HG03196 (cell line): ENCODE results near the gene CDH10.

ENCODE experiments used
- ATAC-seq: cut with Tn5 transposase; IDR thresholded peaks from one replicate; pipeline ENCODE4 v1.9.1; 2021; ENCODE audit not compliant: unreplicated experiment

Gene CDH10

DNA sequence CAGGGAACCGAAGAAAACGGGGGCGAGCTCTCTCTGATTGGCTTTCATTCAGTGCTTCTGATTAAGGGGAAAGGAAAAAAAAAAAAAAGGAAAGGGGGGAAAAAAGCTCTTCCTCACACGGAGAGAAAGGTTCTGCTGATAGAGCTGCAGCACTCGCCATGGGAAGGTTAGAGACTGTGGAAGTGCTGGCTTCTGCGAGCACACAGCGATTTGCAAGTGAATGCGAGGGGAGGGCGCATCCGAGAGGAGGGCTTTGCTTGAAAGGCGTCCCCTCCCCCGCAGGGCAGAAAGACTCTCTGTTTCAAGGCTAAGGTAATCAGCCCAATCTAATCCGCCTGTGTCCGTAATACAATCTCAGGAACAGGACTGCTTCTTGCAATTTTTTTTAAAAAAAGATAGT is at the start of gene CDH10:
Gene CDH10 (minus strand): TSS at position 218 of the 400 bp plus-strand sequence. CDS start 51,488 bp downstream, outside the sequence.
- ATAC-seq = no peak

DNA sequence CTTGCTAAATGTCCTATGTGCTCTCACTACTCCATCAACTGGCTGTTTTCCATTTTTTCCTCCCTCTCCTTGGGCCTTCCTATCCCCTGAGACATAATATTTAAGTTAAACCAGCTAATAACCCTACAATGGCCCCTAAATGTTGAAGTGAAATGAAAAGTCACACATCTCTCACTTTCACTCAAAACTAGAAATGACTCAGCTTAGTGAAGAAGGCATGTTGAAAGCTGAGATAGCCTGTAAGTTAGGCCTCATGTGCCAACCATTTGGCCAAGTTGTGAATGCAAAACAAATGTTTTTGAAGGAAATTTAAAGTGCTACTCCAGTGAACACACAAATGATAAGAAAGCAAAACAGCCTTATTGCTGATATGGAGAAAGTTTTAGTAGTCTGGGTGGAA is 48.8 kb upstream of the CDH10 start:
- no peak for ATAC-seq

DNA sequence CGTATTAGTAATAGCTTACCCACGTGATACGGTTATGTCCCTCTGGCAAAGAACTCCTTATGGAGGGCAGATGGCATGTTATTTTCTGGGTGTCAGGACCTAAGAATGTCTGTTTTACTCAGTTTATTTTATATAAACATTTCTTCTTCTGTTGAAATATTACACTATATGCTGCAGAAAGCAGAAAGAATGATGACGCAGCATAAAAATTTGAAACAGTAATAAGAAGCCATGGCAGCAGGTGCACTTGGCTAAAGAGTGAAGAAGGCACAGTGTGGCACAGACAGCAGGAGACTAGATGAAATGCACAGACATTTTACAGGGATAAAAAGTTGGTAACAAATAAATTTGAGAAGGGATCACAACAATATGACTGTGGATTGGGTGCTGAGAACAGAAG is 46.3 kb upstream of the CDH10 start:
- ATAC-seq = no peak

DNA sequence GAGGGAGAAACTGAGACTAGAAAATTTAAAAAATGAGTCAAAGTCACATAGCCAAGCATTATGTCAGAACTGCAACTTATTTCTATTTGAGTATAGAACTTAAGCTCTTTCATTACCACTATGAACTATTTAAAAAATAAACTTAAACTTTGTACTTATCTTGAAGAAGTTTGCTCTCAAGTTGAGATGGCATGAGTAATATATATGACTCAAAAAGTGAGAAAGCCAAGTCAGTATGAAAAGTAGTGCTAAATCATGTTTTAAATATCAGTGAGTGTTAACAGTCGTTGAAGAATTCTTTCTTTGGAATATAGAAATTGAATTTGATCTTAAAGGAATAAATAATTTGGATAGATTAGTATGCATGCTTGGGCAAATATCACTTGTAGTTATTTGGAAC is 36.3 kb upstream of the CDH10 start:
- ATAC-seq = no peak

DNA sequence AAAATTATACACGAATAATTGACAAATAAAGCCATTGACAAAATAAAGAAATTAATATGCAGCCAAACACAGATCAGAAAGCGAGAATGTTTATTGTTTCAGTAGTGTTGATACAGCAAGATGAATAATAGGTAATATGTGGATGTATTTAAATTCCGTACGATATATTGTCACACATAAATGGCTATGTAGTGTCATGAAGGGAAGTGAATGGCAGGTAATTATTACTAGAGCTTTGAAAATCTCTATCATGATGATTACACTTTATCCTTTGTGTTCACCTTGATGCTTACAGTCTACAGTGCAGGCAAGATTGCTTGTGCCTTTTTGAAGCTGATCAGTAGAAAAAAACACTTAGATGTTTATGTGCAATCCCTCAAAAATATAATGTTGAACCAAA is 23.3 kb upstream of the CDH10 start:
- ATAC-seq = no peak

DNA sequence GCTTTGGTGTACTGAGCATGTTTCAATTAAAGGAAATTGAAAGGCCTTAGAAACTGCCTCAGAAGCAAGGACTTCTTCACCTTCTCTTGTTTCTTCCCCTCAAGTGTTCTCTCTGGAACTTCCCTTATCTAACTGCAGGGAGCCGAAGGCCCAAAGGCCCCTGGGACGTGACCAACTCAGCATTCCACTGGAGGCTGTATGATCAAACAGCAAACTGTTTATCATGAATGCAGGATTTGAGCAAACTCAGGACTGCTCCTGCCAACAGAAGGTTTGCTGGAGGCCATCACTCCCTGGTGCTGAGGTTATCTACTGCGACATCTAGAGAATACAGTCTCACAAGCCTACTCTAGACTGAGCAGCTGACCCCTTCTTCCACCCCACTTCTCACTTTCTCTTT is 4.8 kb upstream of the CDH10 start:
- no peak for ATAC-seq

DNA sequence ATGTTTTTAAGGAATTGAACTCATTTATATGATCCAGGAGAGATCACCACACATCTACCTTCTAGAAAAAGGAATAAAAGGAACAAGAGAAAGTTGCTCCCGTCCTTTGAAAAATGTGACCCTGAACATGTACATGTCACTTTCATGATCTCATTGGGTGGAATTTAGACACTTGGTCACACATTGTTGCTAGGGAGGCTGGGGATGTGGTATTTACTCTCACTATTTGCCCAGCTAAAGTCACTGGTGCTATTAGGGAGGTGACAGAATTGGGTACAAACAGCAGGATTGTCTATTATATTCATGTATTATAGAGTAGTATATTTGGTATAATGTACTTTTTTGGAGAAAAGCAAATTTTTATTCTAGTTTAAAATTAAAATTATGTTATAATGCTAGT is 2.1 kb upstream of the CDH10 start:
- ATAC-seq = no peak

DNA sequence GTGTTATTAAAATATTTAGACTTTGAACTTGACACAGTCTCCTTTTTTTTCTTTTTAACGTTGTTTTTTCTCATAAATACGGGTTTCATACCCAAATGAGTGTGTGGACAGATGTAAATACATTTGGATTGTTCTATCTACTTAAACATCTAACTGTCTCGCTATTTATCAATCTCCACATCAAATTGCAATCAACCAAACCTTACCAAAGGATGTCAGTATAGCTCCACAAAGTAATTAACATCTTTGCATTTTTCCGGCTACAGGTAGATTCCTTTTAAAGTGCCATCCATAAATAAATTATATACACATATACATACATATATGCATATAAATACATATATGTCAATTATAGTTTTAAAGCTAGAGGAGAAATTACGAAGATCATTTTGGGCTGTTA is 705 bp upstream of the CDH10 start:
- ATAC-seq = no peak

DNA sequence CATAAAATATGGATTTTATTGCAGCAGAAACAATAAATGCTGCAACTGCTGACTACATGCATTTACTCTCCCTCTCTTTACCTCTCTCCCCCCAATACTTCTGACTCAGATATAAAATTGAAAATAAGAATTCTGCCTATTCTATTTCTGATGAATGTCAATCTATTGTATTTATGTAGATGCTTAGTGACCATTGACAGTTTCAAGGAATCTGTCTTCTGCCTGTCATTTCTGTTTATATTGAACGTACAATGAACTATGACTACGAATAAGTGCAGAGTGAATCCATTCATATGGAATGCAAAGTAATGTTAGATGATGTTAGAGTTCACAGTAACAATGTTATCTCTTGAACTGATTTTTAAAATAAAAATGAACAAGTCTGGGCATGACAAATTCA is 898 bp downstream of the CDH10 start:
- no peak for ATAC-seq

DNA sequence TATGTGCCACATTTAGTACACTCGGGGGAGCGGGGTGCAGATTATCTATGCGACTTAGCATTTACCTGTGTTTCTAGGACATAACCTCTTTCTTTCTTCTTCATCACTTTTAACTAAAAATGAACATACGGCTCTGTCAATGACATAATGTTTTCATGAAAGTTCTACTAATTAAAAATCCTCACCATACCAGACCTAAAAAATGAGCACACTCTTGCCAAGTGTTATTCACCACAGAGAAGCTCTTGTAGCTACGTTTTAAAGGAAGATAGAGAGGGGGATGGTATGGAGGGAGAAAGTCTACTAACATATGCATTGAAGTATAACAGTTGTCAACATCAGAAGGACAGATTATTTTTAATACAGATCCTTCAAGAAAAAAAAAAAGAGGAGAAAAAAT is 1.6 kb downstream of the CDH10 start:
- ATAC-seq = no peak

DNA sequence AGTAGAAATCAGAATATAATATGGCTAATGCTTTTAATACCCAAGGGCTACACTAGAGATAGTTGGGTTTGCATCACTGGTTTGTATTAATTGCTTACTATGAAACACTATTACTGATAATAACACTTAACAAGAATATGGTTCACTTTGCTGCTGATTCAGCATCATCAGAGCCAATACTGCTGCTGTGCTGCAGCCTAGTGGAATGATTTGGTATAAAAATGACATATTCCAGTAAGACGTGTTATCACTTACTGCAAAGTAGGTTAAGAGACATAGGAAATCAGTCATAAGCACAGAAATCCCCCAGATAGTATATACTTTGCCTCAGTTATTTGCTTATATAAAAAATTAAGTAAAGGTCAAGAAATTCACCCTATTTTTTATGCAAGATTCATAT is 2.8 kb downstream of the CDH10 start:
- ATAC-seq = no peak

DNA sequence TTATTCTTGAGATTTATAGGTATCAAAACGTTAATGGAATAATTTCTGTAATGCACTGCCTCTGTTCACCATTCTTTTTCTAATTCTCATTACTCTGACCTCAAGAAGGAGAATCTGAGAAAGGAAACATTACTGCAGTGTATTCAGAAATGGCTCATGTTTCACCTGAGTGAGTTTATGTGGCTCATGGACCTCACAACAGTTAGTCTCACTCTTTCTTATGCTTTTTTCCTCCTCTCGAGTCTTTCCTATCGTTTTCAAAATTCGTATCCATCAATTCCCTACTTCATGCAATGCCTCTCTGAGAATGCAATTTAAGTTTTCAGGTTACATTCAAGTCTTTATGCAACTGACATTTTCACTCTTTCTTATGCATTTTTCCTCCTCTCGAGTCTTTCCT is 9.6 kb downstream of the CDH10 start:
- no peak for ATAC-seq

DNA sequence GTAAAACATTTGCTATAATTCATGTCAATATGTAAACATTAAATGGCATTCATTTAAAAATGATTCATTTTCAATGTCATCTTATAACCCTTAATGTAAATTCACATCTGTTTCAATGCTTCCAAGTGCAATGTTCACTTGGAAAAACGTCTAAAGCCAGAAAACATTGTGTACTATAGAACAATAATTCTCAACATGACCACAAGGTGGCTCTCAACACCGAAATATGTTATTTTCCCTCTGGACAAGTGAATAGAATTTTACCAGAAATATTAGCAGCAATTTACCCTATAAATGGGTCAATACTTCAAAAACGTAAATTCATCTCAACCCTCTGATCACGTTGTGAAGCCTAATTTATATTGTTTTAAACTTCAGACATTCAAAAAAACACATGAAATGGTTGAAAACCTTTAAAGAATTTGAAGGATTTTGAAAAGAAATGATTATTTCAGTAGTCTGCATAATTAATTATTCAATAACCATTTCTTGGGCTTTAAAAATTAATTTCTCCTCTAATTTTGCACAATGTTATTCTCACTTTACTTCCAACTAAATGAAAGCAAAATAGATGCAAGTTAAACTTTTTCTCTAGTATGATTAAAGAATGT is 11.0 kb downstream of the CDH10 start:
- no peak for ATAC-seq

DNA sequence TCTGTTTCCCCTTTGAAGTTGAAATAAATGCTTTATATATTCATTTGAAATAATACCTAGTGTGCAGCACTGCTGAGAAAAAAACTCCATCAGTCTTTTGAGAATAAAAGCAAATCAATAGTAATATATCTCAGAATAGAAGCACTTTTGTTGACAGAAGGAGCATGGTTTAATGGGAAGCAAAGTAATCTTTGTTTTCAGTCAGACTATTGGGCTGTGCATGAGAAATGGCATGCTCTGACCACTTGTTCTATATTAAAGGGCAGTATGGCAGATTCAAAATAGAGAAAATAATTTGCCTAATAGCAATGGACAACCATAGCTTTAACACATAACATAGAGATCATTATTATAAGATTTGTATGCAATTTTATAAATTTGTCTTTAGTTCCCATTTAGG is 12.4 kb downstream of the CDH10 start:
- no peak for ATAC-seq

DNA sequence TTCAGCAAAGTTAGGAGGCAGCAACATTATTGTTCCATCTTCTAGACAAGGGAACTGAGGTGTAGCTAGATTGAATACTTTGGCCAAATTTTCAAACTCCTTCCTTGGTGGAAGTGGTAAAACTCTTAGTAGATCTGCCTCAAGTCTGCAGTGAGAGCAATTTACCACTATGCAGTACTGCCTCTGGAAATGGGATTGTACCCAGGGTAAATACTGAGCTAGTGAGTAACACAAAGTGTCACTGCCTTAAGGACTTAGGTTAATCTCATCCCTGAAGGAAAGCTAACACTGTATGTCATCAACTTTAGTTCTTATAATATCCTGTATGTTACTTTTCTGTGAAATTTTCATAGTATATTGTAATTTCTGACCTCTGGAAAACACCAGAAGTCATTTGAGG is 13.9 kb downstream of the CDH10 start:
- no peak for ATAC-seq

DNA sequence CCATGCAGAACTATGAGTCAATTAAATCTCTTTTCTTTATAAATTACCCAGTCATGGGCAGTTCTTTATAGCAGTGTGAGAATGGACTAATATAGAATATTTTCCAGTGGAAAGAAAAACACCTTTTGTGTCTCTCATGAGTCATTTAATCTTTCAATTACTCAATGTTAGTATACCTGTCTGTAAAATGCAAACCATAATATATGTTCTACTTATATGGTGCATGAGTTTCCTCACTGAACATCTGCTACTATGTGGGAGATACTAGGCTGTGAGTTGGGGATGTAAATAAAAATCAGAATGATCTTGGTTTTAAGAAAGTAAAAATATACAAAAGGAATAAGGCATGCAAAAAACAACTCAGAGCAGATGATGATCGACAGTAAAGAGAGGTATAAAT is 15.0 kb downstream of the CDH10 start:
- ATAC-seq = no peak

DNA sequence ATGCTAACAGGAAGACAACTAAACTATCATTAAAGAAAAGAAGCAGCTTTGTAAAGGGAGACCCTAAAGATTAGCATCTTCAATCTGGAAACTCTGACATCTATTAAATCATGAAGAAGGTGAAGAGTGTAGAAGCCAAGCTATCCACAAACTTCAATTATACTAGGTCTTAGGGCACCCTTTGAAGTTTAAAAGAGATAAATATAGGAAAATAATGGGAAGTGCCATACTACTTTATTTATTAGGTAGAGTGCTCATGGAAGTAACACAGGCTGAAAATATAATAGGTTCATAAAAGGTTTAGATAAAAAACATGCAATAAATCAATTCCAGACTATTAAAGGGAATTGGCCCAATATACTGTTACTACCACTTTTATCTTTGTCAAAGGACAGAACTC is 19.9 kb downstream of the CDH10 start:
- no peak for ATAC-seq

DNA sequence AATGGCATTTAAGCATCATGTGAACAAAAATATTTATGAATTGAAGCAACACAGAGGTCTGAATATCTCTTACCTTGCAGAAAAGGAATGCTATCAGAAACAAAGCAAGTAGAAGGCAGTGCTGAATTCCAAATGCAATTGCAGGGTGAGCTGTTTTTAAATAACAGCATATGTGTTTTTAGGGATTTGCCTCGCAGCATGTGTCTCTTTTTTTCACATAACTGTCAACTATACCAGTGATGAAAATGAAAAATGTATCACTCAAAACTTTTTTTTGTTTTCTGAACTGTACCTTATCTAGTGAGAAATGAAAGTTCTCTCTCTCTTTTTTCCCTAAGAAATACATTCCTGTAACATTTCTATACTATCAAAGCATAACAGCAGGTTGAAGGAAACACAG is 21.2 kb downstream of the CDH10 start:
- no peak for ATAC-seq

DNA sequence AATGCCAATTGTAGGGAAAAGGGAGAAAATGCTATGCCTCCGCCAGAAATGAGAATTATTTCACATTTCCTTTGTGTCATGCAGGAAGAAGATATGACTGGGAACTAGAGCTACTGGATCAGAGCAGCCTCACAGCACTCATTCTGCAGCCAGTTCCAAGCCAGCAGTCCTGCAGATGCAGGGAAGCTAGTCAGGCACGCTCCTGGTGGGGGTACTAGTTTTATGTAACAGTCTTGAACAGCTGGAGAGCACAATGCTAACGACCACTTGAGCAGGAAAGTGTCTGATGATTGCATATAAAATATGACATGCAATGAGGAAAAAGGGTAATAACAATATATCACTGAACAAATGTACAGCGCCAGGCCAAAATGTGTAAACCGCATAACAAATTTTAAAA is 21.7 kb downstream of the CDH10 start:
- ATAC-seq = no peak

DNA sequence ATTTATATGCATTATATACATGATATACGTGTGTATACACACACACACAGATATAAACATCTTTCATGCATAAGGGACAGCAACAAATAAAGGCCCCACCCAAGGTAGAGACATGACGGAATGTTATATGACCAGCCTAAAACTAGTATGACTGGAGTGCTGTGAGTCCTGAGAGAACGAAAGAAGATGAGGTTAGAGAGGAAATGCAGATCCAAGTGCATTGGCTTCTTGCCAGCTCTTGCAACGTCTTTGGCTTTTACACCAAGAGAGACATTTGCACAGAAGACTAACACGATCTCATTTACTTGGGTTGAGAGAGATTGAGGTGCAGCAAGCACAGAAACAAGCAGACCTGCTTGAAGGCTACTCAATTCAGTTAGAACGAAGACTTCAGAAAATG is 23.0 kb downstream of the CDH10 start:
- no peak for ATAC-seq

DNA sequence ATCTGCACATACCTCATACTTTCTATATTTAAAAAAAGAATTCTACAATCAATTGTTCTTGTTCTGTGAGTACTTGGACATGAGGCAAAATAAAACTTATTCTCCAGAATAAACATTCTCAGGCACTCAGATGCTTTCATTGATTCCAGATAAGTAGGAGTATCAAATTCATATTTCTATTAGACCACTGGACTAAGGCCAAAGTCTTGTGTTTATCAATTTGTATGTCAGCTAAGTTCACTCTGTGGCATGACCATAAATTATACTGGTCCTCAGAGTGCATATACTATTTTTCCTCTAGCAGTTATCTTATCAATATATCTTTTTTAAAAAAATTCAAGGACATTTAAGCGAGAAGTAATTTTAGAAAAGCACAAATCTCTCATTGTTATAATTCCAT is 28.2 kb downstream of the CDH10 start:
- ATAC-seq = no peak

DNA sequence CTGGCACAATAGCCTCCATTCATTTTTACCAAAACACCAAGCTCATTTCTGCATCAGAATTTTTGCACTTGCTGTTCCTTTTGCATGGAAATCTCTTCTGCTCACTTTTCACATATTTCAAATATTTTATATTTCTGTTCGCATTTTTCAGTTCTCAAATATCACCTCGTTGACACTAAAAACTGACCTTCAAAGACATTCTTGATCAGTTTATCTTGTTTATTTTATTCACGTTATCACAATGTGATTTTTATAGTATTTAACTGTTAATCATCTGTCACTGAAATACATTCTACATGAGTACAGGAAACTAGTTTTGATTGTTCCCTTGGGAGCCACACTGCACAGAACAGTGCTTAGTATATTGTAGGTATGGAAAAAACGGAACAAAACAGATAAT is 29.6 kb downstream of the CDH10 start:
- ATAC-seq = no peak

DNA sequence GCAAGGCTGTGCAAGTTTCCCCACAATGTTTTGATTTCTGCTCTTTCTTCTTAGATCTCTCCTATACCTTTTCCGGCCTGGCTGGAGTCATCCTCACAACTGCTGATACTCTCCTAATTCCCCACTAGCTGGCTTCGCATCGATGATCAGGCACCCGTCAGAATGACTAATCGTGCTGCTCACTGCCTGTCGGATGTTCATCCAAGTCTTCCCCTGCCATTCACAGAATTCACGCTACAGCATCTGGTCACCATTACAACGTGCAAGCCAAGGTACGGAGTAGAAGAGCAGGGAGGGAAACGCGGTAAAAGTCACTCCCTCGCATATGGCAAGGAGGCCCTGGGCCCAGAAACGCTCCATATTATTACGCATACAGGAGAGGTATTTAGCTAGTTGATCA is 35.1 kb downstream of the CDH10 start:
- ATAC-seq = no peak

DNA sequence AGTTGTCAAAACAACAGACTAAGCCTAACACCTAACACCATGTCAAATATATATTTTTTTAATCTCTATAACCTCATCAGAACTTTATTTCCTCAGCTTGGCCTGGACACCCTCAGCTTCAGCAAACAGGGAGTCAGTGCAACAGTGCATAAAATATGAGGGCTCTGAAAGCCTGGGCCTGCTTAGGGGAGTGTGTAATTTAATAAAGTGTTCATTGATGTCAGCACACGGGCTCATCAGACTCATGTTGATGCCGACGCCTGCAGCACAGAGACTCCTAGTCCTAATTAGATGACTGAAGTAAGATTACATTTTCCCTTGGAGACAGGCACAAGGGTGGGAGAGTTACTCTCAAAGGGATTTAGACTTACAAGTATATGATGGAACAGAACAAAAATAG is 37.8 kb downstream of the CDH10 start:
- no peak for ATAC-seq
